Ovary (tissue), 9 donors: Measurements from ENCODE around the gene INSL3. TPM values are rescaled to one million over a fixed set of nuclear protein-coding genes. Genes with fewer than 3 reads are reported as not detected.
"Not testable (repeated sequence)": the region's sequence is repeated elsewhere in the genome, so short reads cannot be mapped to it uniquely, and the experiment has no call there.

Source experiments
- DNase-seq, 5 donors: peaks; one replicate each; pipeline ENCODE4 v3.0.0-alpha.2; 2019 to 2020
- H3K27ac ChIP-seq, 2 donors: fragments of 200-600 bp; one replicate each; pipeline versions ENCODE4 v1.5.1 to v1.8.0; 2019 to 2022
- H3K27me3 ChIP-seq: fragments of 200-600 bp; one replicate; pipeline ENCODE4 v1.8.0; 2022
- H3K36me3 ChIP-seq: fragments of 200-600 bp; sonication (generic); one replicate; pipeline ENCODE4 v1.5.1; 2019
- H3K4me1 ChIP-seq: one replicate; pipeline ENCODE4 v1.8.1; 2013; ENCODE audit warnings: mild to moderate bottlenecking, moderate library complexity; ENCODE audit not compliant: insufficient read depth
- H3K4me3 ChIP-seq: fragments of 200-600 bp; sonication (generic); one replicate; pipeline ENCODE4 v1.5.1; 2017
- H3K9me3 ChIP-seq, 2 donors: fragments of 200-600 bp in 1 of 2; sonication (generic) in 1 of 2; one replicate each; pipeline versions ENCODE4 v1.5.1 to v1.8.1; 2013 to 2019; ENCODE audit warnings: mild to moderate bottlenecking in 1 of 2, moderate library complexity in 1 of 2
- CTCF ChIP-seq, 3 donors: fragments of 450-650 bp in 2 of 3; fragments of 200-600 bp in 1 of 3; IDR thresholded peaks; one replicate each; pipeline versions ENCODE4 v1.5.1 to v1.8.0; 2016 to 2022; ENCODE audit warnings: antibody characterized with exemption in 3 of 3, mild to moderate bottlenecking in 1 of 3
- EP300 ChIP-seq: sonication (generic); formaldehyde crosslinking; IDR thresholded peaks from one replicate; pipeline ENCODE4 v1.6.1; 2017; ENCODE audit warnings: antibody characterized with exemption
- POLR2A ChIP-seq: fragments of 450-650 bp; IDR thresholded peaks from one replicate; pipeline ENCODE4 v1.6.1; 2017; ENCODE audit warnings: antibody characterized with exemption, mild to moderate bottlenecking, moderate library complexity
- WGBS, 3 donors: extraction: QIAGEN DNeasy Blood & Tissue Kit in 1 of 3; methylation state at CpG; one replicate each; pipeline versions ENCODE4 v1.1.5 to v1.1.7; 2013 to 2017; 5-methylcytosine and 5-hydroxymethylcytosine counted together
- intact Hi-C, 4 donors: fragments of 100-400 bp; cut with DNase I; formaldehyde crosslinking; loops; one replicate each; pipeline versions ENCODE4 v1.11.0 to v1.15.1; 2022 to 2023
- polyA plus RNA-seq, 2 donors: library from polyadenylated mRNA; stranded (reverse); fragments of 200-250 nt in 1 of 2; fragments of 350-450 nt in 1 of 2; fragmentation: Illumina TruSeq in 1 of 2; extraction: RNeasy Lipid Tissue Mini Kit (QIAGEN cat#74804) in 1 of 2; gene quantifications; one replicate each; pipeline ENCODE4 v1.2.3, GENCODE V29; 2013 to 2014
- total RNA-seq, 7 donors: library from RNA; depleted of rRNA in 2 of 7; stranded (reverse); fragments of >200 nt in 2 of 7; fragmentation: NEBNext Ultra II Directional in 3 of 7; extraction: Animal tissue kit (Norgen Biotek cat#: 25700) in 3 of 7; gene quantifications; one replicate each; pipeline versions ENCODE4 v1.1.0 to v1.2.4, GENCODE V29; 2016 to 2023
- donor health status: DM: no; HTN: no; CAD: no; lungs with moderate emphysema.
- donor health status: DM: no; HTN: no; CAD: no.
- donor health status: Bipolar disorder and iron deficiency.
- donor health status: DM: yes; HTN: yes; CAD: no.
- donor health status: DM: no; HTN: no; CAD: no.
- donor health status: DM: yes; HTN: yes; CAD: no.

The INSL3 gene
- total and polyA plus RNA-seq, 9 donors: 0.38 to 121 (median 2.0) TPM; not detected in 1

- H3K9me3 ChIP-seq: no peaks in the 10 kb centered on the region
- H3K36me3 ChIP-seq: no peaks in the 10 kb centered on the region
- no peaks in the 10 kb centered on the region for H3K27me3 ChIP-seq
- intact Hi-C loops: no loop called here
- H3K27ac ChIP-seq: no peak overlapping the region
- DNase-seq: no peak
- no peaks in the 10 kb centered on the region for H3K4me1 ChIP-seq
- WGBS, 3 donors: 75 to 78% (median 76%) methylated on average over 3 of the region's 3 CpGs
- no peak overlapping the region for H3K4me3 ChIP-seq
- no peak for TF ChIP-seq POLR2A
- TF ChIP-seq EP300: no peak
- TF ChIP-seq CTCF (IDR thresholded peaks at IDR 0.05): no peak
These were observed 14.4 kb downstream of the INSL3 start for GRCh38 chr19:17806945-17807344.

- intact Hi-C loops: no loop called here
- no peaks in the 10 kb centered on the region for H3K36me3 ChIP-seq
- H3K27ac ChIP-seq: no peak overlapping the region
- H3K9me3 ChIP-seq: no peaks in the 10 kb centered on the region
- H3K27me3 ChIP-seq: no peaks in the 10 kb centered on the region
- no peaks in the 10 kb centered on the region for H3K4me1 ChIP-seq
- DNase-seq: no peak
- no peak overlapping the region for H3K4me3 ChIP-seq
- 88 to 95% (median 92%) methylated on average over 4 of the region's 4 CpGs for WGBS, 3 donors
- TF ChIP-seq EP300 (no peak), CTCF (IDR thresholded peaks at IDR 0.05) (no peak), POLR2A (no peak)
These were observed 15.9 kb downstream of the INSL3 start for GRCh38 chr19:17805427-17805826.

- no peak for TF ChIP-seq CTCF (IDR thresholded peaks at IDR 0.05)
- Histone ChIP-seq H3K4me3 (no peak overlapping the region), H3K36me3 (no peaks in the 10 kb centered on the region), H3K27me3 (no peaks in the 10 kb centered on the region), H3K4me1 (no peaks in the 10 kb centered on the region), H3K27ac (no peak overlapping the region), H3K9me3 (no peaks in the 10 kb centered on the region)
- WGBS, 3 donors: 71 to 75% (median 74%) methylated on average over 14 of the region's 14 CpGs
- no peak for DNase-seq
- intact Hi-C loops: no loop called here
These were observed 17.9 kb downstream of the INSL3 start for GRCh38 chr19:17803264-17803896.

GRCh38 chr19:17802137-17802858 lies 19.0 kb downstream of the INSL3 start:
- 54 to 62% (median 55%) methylated on average over 12 of the region's 12 CpGs for WGBS, 3 donors
- Histone ChIP-seq H3K9me3 (no peaks in the 10 kb centered on the region), H3K27ac (no peak overlapping the region), H3K4me1 (no peaks in the 10 kb centered on the region), H3K4me3 (no peak overlapping the region), H3K27me3 (no peaks in the 10 kb centered on the region), H3K36me3 (no peaks in the 10 kb centered on the region)
- no peak for DNase-seq
- TF ChIP-seq EP300: no peak
- TF ChIP-seq CTCF (IDR thresholded peaks at IDR 0.05): no peak
- TF ChIP-seq POLR2A: no peak
- intact Hi-C loops: no loop called here

GRCh38 chr19:17798599-17798998 lies 22.7 kb downstream of the INSL3 start:
- H3K9me3 ChIP-seq, H3K27me3 ChIP-seq, H3K4me1 ChIP-seq, H3K4me3 ChIP-seq, H3K36me3 ChIP-seq, DNase-seq, H3K27ac ChIP-seq: not testable (repeated sequence)
- 85 to 87% (median 86%) methylated on average over 3 of the region's 3 CpGs for WGBS, 3 donors
- intact Hi-C loops: loop anchor here in 1 of 4 donors (10.0 kb wide), 1 partner anchor 56 kb away; the partner anchor contains the start of gene RPL18A
